Tibial nerve (tissue), 4 donors: ENCODE measurements around the gene PPIL4.

Experiments used
- EP300 ChIP-seq, 2 donors: sonication (generic); formaldehyde crosslinking; IDR thresholded peaks; one replicate each; pipeline ENCODE4 v1.6.1; 2017; ENCODE audit warnings: antibody characterized with exemption in 2 of 2, mild to moderate bottlenecking in 1 of 2
- POLR2A ChIP-seq, 2 donors: fragments of 450-650 bp; IDR thresholded peaks; one replicate each; pipeline ENCODE4 v1.6.1; 2017; ENCODE audit warnings: antibody characterized with exemption in 2 of 2, mild to moderate bottlenecking in 2 of 2, moderate library complexity in 2 of 2
- TF ChIP-seq, protein P1 (sequence below), 5 experiments: fragments of 200-600 bp in 3 of 5; fragments of 450-650 bp in 2 of 5; sonication (generic) in 3 of 5; IDR thresholded peaks; one replicate each; pipeline ENCODE4 v1.5.1; 2016 to 2019; ENCODE audit warnings: antibody characterized with exemption in 5 of 5, mild to moderate bottlenecking in 3 of 5, moderate library complexity in 2 of 5

DNA sequence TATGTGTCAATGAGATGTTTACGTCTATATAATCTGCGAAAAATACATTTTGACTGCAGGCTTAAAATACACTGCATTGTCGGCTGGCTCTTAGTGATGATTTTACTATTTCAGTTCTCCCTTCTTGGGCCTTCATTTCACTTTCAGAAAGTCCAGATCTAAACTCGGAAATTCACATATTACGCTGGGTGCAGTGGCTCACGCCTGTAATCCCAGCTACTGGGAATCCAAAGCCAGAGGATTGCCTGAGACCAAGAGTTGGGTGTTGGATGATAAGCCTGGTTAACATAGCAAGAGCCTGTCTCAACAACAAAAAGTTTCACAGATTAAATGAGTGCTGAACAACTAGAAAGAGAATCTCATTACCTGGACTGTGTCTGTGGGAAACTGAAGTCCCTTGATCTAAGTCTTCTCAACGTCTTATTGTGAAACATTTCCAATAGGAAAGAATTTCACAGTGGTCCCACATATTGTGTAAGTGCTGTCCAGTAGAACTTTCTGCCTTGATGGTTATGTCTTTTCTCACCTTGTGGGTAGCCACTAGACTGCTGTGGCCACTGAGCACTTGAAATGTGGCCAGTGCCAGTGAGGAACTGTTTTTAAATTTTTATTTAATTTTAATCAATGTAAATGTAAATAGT lies 22.2 kb upstream of the PPIL4 start:
- TF ChIP-seq, protein P1, sequence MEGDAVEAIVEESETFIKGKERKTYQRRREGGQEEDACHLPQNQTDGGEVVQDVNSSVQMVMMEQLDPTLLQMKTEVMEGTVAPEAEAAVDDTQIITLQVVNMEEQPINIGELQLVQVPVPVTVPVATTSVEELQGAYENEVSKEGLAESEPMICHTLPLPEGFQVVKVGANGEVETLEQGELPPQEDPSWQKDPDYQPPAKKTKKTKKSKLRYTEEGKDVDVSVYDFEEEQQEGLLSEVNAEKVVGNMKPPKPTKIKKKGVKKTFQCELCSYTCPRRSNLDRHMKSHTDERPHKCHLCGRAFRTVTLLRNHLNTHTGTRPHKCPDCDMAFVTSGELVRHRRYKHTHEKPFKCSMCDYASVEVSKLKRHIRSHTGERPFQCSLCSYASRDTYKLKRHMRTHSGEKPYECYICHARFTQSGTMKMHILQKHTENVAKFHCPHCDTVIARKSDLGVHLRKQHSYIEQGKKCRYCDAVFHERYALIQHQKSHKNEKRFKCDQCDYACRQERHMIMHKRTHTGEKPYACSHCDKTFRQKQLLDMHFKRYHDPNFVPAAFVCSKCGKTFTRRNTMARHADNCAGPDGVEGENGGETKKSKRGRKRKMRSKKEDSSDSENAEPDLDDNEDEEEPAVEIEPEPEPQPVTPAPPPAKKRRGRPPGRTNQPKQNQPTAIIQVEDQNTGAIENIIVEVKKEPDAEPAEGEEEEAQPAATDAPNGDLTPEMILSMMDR (IDR thresholded peaks at IDR 0.05) = no peak
- no peak for TF ChIP-seq POLR2A (IDR thresholded peaks at IDR 0.05)
- TF ChIP-seq EP300 (IDR thresholded peaks at IDR 0.05) = no peak
